Midbrain (tissue), 1 donor: ENCODE results near the gene PRB3.

Experiments
- DNase-seq: peaks from one replicate; lab custom pipeline; 2025; lab: John Stamatoyannopoulos, UW

Gene PRB3

DNA sequence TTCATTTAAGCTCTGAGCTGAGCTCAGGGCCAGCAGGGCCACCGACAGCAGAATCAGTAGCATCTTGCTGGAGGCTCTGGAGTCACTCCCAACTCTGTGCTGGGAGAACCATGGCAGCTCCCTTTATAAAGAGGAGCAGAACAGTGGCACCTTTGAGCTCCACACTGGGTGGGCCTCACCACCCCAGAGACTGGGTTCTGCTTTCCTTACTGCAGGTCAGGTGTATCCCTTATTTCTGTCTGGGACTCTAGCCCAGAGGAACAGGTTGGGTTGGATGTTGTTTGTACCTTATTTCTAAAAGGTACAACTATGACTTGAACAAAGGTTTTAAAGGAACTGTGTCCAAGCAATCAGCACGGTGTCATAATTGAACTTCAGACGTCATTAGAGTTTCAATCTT is at the start of gene PRB3:
PRB3 (minus strand) TSS at position 101 of the 400 bp plus-strand sequence; CDS start at position 63, 38 bp downstream.
- no peak for DNase-seq

DNA sequence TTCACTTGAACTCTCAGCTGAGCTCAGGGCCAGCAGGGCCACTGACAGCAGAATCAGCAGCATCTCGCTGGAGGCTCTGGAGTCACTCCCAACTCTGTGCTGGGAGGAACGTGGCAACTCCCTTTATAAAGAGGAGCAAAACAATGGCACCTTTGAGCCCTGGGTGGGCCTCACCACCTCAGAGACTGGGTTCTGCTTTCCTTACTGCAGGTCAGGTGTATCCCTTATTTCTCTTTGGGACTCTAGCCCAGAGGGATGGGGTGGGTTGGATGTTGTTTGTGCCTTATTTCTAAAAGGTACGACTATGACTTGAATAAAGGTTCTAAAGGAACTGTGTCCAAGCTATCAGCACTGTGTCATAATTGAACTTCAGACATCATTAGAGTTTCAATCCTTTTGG is 40.8 kb upstream of the PRB3 start, which contains the start of gene PRB4:
PRB4 (minus strand) TSS at position 101 of the 400 bp plus-strand sequence; CDS start at position 63, 38 bp downstream.
- no peak for DNase-seq

DNA sequence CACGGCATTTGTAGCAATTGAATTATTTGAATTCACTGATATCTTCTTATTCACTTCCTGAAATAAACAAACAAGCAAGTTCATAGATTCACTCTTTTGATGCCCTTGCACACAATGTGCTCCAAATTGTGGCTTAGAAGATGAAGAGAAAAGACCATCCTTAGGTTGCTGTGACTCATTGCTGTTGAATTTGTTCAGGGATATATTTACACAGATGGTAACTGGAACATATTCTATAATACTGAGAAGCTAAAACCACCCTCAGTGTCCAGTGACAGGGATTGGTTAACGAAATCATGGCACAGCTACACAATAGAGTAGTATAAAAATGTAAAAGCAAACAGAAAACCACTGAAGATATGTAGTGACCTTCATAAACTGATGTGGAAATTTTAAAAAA is 37.6 kb upstream of the PRB3 start:
- no peak for DNase-seq

DNA sequence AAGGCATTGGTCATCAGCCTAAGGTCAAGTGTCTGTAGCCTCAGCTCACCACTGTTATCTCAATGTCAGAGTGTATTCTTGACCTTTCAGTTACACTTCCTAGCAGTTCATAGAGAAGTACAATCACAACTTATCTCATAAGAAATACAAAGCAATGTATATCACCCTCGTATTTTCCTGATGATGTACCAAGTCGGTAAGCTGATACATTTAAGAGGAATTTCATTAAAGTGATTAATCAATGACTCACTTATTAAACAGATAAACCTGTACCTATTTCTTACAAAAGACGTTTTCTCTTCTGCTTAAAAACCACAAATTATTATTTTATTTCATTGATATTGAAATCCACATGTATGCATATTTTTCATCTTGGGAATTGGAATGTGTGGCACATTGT is 3.9 kb upstream of the PRB3 start:
- DNase-seq, result no peak

DNA sequence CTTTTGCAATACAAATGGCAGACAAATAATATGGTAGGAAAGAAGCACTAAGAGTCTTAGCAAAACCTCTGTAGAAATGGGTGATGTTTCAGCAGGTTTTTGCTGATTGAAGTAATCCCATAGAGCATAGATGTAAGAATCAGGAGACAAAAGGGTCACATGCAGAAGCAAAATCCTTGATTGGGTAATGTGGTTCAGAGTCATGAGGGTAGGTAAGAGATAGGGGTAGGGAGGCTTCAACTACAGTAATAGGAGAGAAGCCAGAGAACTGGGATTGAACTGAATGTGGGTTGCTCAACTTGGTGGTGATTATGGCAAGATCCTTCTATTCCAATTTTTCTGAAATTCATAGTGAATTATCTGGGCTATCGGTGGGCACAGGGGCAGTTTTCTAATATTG is 5.0 kb downstream of the PRB3 start:
- no peak for DNase-seq

DNA sequence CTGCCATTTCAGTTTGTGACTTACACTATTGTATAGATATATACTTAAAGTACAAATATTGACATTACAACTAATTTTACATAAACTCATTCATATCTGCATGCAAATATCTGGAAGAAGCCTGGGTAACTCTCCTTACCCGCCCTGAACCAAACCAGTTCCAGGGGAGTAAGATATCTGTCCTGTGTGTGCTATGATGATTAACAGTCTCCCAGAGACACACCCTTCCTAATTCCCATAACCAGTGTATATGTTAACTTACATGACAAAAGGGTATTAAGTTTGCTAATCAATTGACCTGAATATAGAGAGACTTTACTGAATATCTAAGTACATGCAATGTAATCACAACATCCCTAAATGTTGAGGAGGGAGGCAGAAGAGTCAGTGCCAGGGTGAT is 23.0 kb downstream of the PRB3 start:
- no peak for DNase-seq

DNA sequence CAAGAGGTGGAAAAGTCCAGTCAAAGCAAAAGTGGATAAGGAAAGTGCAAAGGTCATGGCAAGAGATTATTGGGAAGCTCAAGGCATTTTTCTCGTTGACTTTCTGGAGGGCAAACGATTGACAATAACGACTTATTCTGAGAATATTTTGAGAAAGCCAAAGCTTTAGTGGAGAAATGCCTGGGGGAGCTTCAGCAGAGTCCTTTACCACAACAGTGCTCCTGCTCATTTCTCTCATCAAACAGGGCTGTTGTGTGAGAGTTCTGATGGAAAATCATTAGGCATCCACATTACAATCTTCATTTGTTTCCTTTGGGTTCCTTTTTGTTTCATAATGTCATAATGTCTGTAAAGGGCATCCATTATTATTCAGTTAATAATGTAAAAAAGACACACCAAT is 26.9 kb downstream of the PRB3 start:
- DNase-seq, result no peak

DNA sequence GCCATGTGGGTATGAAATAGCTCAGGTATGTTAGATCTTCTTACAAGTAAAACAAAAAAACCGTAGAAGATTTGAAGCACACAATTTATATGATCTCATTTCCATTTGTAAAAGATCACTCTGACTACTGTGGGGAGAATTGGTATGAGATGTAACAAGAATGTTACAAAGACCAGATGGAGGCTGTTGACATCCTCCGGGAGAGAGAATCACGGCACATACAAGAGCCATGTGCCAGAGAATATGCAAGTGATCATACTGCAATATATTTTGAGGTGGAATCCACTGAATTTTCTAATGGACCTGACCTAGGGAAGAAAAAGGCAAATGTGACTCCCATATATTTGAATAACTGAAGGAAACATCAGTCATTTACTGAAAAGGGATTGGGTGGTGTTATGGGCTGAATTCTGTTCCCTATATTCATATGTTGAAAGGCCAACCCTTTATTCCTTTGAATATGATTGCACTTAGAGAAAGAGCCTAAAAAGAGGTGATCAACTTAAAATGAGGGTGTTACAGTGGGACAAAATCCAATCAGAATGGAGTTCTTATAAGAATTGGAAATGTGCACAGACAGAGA is 29.1 kb downstream of the PRB3 start:
- no peak for DNase-seq

DNA sequence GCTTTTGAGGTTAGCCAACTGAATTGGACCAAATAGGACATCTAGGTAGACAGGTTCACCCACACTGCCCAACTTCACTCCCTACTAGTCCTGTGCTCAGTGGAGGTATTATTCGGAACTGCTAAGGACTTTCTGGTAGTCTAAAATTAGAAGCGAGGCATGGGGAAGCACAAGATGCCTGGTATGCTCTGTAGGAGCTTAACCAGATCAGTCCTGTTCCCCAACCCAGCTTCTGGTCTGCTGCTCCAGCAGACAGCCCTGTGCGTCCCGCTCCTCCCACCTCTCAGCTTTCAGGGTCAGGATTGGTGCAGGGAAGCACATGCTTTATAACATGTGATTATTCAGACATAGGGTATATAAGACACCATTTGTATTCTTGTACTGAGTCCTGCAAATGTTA is 31.2 kb downstream of the PRB3 start:
- DNase-seq, result no peak

DNA sequence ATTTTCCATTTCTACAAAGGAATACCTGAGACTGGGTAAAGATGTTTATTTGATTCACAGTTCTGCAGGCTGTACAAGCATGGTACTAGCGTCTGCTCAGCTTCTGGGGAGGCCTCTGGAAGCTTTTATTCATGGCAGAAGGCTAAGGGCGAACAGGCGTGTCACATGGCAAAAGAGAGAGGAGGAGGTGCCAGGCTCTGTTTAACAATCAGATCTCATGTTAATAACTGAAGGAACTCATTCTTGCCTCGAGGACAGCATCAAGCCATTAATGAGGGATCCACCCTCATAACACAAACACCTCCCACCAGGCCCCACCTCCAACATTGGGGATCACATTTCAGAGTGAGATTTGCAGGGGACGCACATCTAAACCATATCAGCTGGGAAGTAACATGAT is 36.0 kb downstream of the PRB3 start:
- no peak for DNase-seq

DNA sequence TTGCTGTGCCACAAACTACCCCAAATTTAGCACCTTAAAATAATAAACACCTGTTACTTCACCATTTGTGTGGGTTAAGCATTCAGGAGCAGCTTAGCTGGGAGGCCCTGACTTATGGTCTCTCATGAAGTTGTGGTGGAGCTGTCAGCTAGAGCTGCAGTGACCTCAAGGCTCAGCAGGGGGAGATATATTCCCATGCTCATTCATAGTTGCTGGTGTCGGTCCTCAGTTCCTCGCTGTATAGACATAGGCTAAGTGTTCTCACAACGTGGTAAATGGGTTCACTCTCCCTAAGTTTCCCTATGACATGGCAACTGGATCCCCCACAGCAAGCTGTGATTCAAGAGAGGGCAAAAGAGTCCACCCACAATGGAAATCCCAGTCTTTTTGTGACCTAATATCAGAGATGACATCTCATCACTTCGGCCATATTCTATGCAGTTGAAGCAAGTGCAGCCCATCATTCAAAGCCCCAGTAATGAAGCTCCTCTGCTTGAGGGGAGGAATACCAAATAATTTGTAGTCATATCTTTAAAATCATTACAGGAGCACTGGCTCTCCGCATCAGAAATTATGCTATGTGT is 41.1 kb downstream of the PRB3 start:
- peak; percentile 26 for DNase-seq

DNA sequence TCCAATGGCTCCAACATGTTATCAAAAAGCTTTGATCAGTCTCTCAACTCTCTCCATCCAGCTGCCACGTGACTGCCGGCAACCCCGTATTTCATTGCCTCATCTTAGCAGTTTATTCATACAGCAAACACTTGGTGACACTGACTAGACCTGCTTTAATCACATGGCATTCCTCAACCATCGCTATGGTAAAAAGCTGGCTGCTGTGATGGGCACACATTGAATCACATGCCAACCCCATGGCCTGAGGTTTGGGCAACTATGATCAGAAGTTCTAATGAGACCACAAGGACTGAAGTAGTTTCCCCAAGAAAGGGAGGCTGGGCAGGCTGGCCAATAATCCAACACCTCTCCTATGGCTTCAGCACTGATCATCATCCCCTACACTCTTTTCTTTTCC is 42.1 kb downstream of the PRB3 start:
- no peak for DNase-seq
